H1 (cell line): ENCODE results near the gene CES3. TPM values are rescaled to one million over a fixed set of nuclear protein-coding genes. Genes with fewer than 3 reads are reported as not detected.

Experiments used
- CTCF ChIA-PET: fragments of 300-600 bp; sonication (Branson Sonifier 250); formaldehyde crosslinking; loops from one replicate; lab custom pipeline; 2021; ENCODE audit not compliant: partially characterized antibody; lab: Charles Lee
- POLR2A ChIA-PET: fragments of 300-600 bp; sonication (Branson Sonifier 250); formaldehyde crosslinking; loops from one replicate; lab custom pipeline; 2021; ENCODE audit warnings: inconsistent platforms; ENCODE audit not compliant: partially characterized antibody; lab: Charles Lee
- DNase-seq, 2 experiments: peaks; one replicate each; pipeline versions ENCODE4 v3.0.0 to v3.0.0-alpha.2; 2010 to 2022; ENCODE audit warnings: low spot score in 2 of 2, low read depth in 1 of 2, mixed read lengths in 1 of 2
- FAIRE-seq: peaks from 2 replicates; lab custom pipeline; 2011; peaks lifted over from hg19 to GRCh38; lab: Jason Lieb, UNC
- H2AFZ ChIP-seq: 2 replicates; pipeline ENCODE4 v1.8.1; 2012; ENCODE audit warnings: low read length, inconsistent platforms
- H2AK5ac ChIP-seq: 2 replicates; pipeline ENCODE4 v1.6.1; 2013; ENCODE audit warnings: low read depth, low read length
- H2BK120ac ChIP-seq: replicated peaks from 2 replicates; pipeline ENCODE3; 2013; ENCODE audit warnings: low read depth, low read length, inconsistent platforms
- H2BK12ac ChIP-seq: 2 replicates; pipeline ENCODE4 v1.6.1; 2013; ENCODE audit warnings: low read depth, low read length
- H2BK15ac ChIP-seq: 2 replicates; pipeline ENCODE4 v1.6.1; 2013; ENCODE audit warnings: low read length
- H2BK20ac ChIP-seq: 2 replicates; pipeline ENCODE4 v1.6.1; 2013; ENCODE audit warnings: low read length
- H2BK5ac ChIP-seq: 2 replicates; pipeline ENCODE4 v1.6.1; 2013; ENCODE audit warnings: low read depth, low read length
- H3K14ac ChIP-seq: 2 replicates; pipeline ENCODE4 v1.6.1; 2013; ENCODE audit warnings: inconsistent platforms; ENCODE audit not compliant: insufficient read length
- H3K18ac ChIP-seq: 2 replicates; pipeline ENCODE4 v1.6.1; 2013; ENCODE audit warnings: low read length; ENCODE audit errors: extremely low read depth
- H3K23ac ChIP-seq: 2 replicates; pipeline ENCODE4 v1.6.1; 2013; ENCODE audit warnings: inconsistent platforms; ENCODE audit not compliant: insufficient read length
- H3K23me2 ChIP-seq: 2 replicates; pipeline ENCODE4 v1.6.1; 2013; ENCODE audit warnings: low read depth, low read length
- H3K27ac ChIP-seq: 2 replicates; pipeline ENCODE4 v1.6.1; 2011; ENCODE audit warnings: low read depth, low read length, inconsistent platforms
- H3K27me3 ChIP-seq, 4 experiments: replicated peaks in 1 of 4; 1 replicate in 1 of 4; 2 replicates in 3 of 4; pipeline versions ENCODE4 v1.6.1 to v1.8.1; 2011 to 2013; ENCODE audit warnings: low read length in 3 of 4, mild to moderate bottlenecking in 3 of 4, inconsistent platforms in 2 of 4, mixed read lengths in 2 of 4, moderate library complexity in 1 of 4; ENCODE audit not compliant: control insufficient read depth in 3 of 4, insufficient read depth in 3 of 4; ENCODE audit errors: extremely low read depth in 1 of 4
- H3K36me3 ChIP-seq, 4 experiments: 2 replicates each; pipeline versions ENCODE4 v1.6.1 to v1.8.1; 2011 to 2013; ENCODE audit warnings: mild to moderate bottlenecking in 4 of 4, low read length in 3 of 4, moderate library complexity in 2 of 4, control low read depth in 1 of 4, inconsistent platforms in 1 of 4; ENCODE audit not compliant: insufficient read depth in 4 of 4, control insufficient read depth in 2 of 4
- H3K4ac ChIP-seq: replicated peaks from 2 replicates; pipeline ENCODE3; 2013; ENCODE audit warnings: low read length, low read depth, mixed read lengths, inconsistent platforms; ENCODE audit not compliant: insufficient read length
- H3K4me1 ChIP-seq, 4 experiments: replicated peaks in 1 of 4; 1 replicate in 1 of 4; 2 replicates in 3 of 4; pipeline versions ENCODE4 v1.6.1 to v1.8.1; 2011 to 2013; ENCODE audit warnings: low read length in 3 of 4, inconsistent platforms in 2 of 4, mixed read lengths in 1 of 4; ENCODE audit not compliant: insufficient read depth in 4 of 4, control insufficient read depth in 3 of 4
- H3K4me2 ChIP-seq, 2 experiments: 2 replicates each; pipeline versions ENCODE4 v1.6.1 to v1.8.1; 2011 to 2013; ENCODE audit warnings: low read depth in 2 of 2, low read length in 2 of 2, control low read depth in 1 of 2, inconsistent platforms in 1 of 2, mild to moderate bottlenecking in 1 of 2; ENCODE audit not compliant: insufficient read depth in 1 of 2
- H3K4me3 ChIP-seq, 4 experiments: fragments of 200-600, 300-600 bp in 1 of 4; sonication (generic), shearing (Covaris generic), sonication (Bioruptor Twin) in 1 of 4; 2 replicates each; pipeline versions ENCODE4 v1.5.1 to v1.8.1; 2011 to 2016; ENCODE audit warnings: low read length in 4 of 4, low read depth in 3 of 4, control low read depth in 2 of 4, inconsistent platforms in 2 of 4, mild to moderate bottlenecking in 2 of 4, mixed read lengths in 1 of 4, moderate library complexity in 1 of 4; ENCODE audit not compliant: insufficient read depth in 2 of 4; ENCODE audit errors: extremely low read depth in 1 of 4
- H3K56ac ChIP-seq: replicated peaks from 2 replicates; pipeline ENCODE3; 2013; ENCODE audit warnings: low read depth, mild to moderate bottlenecking, mixed read lengths, low read length, inconsistent platforms; ENCODE audit not compliant: insufficient read length
- H3K79me1 ChIP-seq: 2 replicates; pipeline ENCODE4 v1.6.1; 2013; ENCODE audit warnings: low read depth, low read length, control low read depth
- H3K79me2 ChIP-seq, 2 experiments: 2 replicates each; pipeline versions ENCODE4 v1.6.1 to v1.8.1; 2012 to 2013; ENCODE audit warnings: low read length in 2 of 2, mild to moderate bottlenecking in 2 of 2, inconsistent platforms in 1 of 2; ENCODE audit not compliant: insufficient read depth in 2 of 2, control insufficient read depth in 1 of 2
- H3K9ac ChIP-seq, 4 experiments: replicated peaks in 1 of 4; 1 replicate in 1 of 4; 2 replicates in 3 of 4; pipeline versions ENCODE4 v1.6.1 to v1.8.1; 2011 to 2013; ENCODE audit warnings: low read depth in 3 of 4, low read length in 3 of 4, control low read depth in 2 of 4, mild to moderate bottlenecking in 2 of 4, moderate library complexity in 2 of 4, inconsistent platforms in 1 of 4; ENCODE audit errors: extremely low read depth in 1 of 4
- H3K9me3 ChIP-seq, 2 experiments: 2 replicates each; pipeline versions ENCODE4 v1.6.1 to v1.8.1; 2012 to 2013; ENCODE audit warnings: mild to moderate bottlenecking in 2 of 2, moderate library complexity in 2 of 2, control low read depth in 1 of 2, inconsistent platforms in 1 of 2, low read depth in 1 of 2, low read length in 1 of 2, mixed read lengths in 1 of 2; ENCODE audit not compliant: insufficient read depth in 2 of 2
- H4K20me1 ChIP-seq, 2 experiments: replicated peaks in 1 of 2; 2 replicates each; pipeline versions ENCODE3 to v1.8.1; 2011 to 2013; ENCODE audit warnings: inconsistent platforms in 2 of 2, low read length in 2 of 2, mild to moderate bottlenecking in 1 of 2; ENCODE audit not compliant: insufficient read depth in 2 of 2, control insufficient read depth in 1 of 2
- H4K5ac ChIP-seq: 2 replicates; pipeline ENCODE4 v1.6.1; 2013; ENCODE audit warnings: low read length, low read depth, mixed read lengths, inconsistent platforms; ENCODE audit not compliant: insufficient read length
- H4K8ac ChIP-seq: 2 replicates; pipeline ENCODE4 v1.8.0; 2013; ENCODE audit warnings: mild to moderate bottlenecking, moderate library complexity, low read length, inconsistent platforms; ENCODE audit not compliant: insufficient read depth; ENCODE audit errors: extremely low read depth
- H4K91ac ChIP-seq: replicated peaks from 2 replicates; pipeline ENCODE3; 2013; ENCODE audit warnings: low read length, mixed read lengths, inconsistent platforms; ENCODE audit not compliant: insufficient read length
- BACH1 ChIP-seq: IDR thresholded peaks from 2 replicates; pipeline ENCODE4 v1.6.1; 2012; ENCODE audit warnings: low read length, improper control_type of control experiment
- CBX5 ChIP-seq: fragments of 300-800, 300-1000 bp; sonication (generic); IDR thresholded peaks from 2 replicates; pipeline ENCODE4 v1.7.1; 2016; ENCODE audit warnings: antibody characterized with exemption, low read length, low read depth
- GABPA ChIP-seq: IDR thresholded peaks from 2 replicates; pipeline ENCODE4 v1.6.1; 2011; ENCODE audit warnings: mild to moderate bottlenecking, low read length, moderate library complexity, borderline replicate concordance; ENCODE audit not compliant: insufficient read depth
- RNF2 ChIP-seq: fragments of 200-900, 300-1000 bp; sonication (generic); IDR thresholded peaks from 2 replicates; pipeline ENCODE4 v1.7.1; 2016; ENCODE audit warnings: borderline replicate concordance, low read depth, mild to moderate bottlenecking, antibody characterized with exemption, low read length; ENCODE audit not compliant: poor library complexity, severe bottlenecking; ENCODE audit errors: missing control alignments
- SUZ12 ChIP-seq: fragments of 200-600 bp; sonication (generic); IDR thresholded peaks from 2 replicates; pipeline ENCODE4 v1.6.1; 2012; ENCODE audit warnings: mild to moderate bottlenecking, inconsistent platforms, low read length, moderate library complexity, mixed read lengths
- WGBS, 2 experiments: shearing (Covaris generic) in 1 of 2; methylation state at CpG; one replicate each; pipeline versions ENCODE4 v1.1.6 to v1.1.7; 2013 to 2015; ENCODE audit warnings: low lambda C conversion rate in 2 of 2, mixed read lengths in 2 of 2, inconsistent platforms in 1 of 2, low coverage in 1 of 2, missing lambda C conversion rate in 1 of 2; ENCODE audit not compliant: insufficient replicate concordance in 2 of 2, insufficient coverage in 1 of 2, insufficient read length in 1 of 2; ENCODE audit errors: extremely low coverage in 1 of 2, missing lambda C conversion rate in 1 of 2; 5-methylcytosine and 5-hydroxymethylcytosine counted together
- polyA plus RNA-seq, 7 experiments: library from polyadenylated mRNA; depleted of rRNA in 3 of 7; stranded (reverse) in 5 of 7; unstranded in 2 of 7; fragments of >200 nt in 5 of 7; fragments of 200-250 nt in 2 of 7; gene quantifications; 1 replicate in 5 of 7; 2 replicates in 1 of 7; 4 replicates in 1 of 7; pipeline versions ENCODE4 v1.2.1 to v1.2.3, GENCODE V29; 2011 to 2013; ENCODE audit warnings: missing spikeins in 2 of 7, mixed read lengths in 2 of 7
- total RNA-seq: library from RNA; stranded (reverse); fragmentation: NEBNext Ultra II Directional; extraction: Animal tissue kit (Norgen Biotek cat#: 25700); gene quantifications from 2 replicates; pipeline ENCODE4 v1.2.1, GENCODE V29; 2021

CES3 gene
- total and polyA plus RNA-seq, 2 of the 8 experiments (the other 6 are each of a cell fraction or from before 2014, with no cell fraction given) = 1.6 to 2.2 TPM

DNA sequence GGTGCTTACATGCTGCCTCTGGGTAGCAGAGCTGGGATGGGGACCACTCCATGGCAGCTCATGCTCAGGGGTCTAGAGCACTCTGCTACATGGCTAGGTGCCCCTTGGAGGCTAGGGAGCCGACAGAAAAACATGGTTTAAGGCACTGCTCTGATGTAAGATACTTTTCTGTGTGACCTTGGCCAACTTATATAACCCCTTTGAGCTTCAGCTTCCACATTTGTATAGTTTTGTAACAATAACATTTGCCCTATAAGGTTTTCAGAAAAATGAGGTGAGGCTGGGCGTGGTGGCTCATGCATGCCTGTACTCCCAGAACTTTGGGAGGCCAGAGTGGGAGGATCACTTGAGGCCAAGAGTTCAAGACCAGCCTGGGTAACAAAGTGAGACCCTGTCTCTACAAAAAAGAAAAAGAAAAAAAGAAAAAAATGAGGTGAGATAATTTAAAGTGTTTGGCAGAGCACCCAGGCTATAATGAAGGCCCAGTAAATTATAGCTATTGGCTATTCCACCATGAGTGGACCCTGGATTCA is 30.5 kb downstream of the CES3 start:
- H2BK20ac ChIP-seq = no peak overlapping the region
- H3K56ac ChIP-seq = no peak overlapping the region
- DNase-seq = no peak
- H3K18ac ChIP-seq = no peak overlapping the region
- FAIRE-seq = no peak
- H3K14ac ChIP-seq = no peak overlapping the region
- H2BK5ac ChIP-seq = no peak overlapping the region
- H4K20me1 ChIP-seq = no peaks in the 10 kb centered on the region
- no peaks in the 10 kb centered on the region for H3K23me2 ChIP-seq
- H2AFZ ChIP-seq = no peak overlapping the region
- no peaks in the 10 kb centered on the region for H3K79me2 ChIP-seq
- CTCF ChIA-PET = interaction anchor here (0.5 to 6.0 kb wide), 19 partner anchors 8 to 183 kb away, joined by 3 to 49 read pairs (median 5); partner anchors contain the start of gene CES3
- no peak overlapping the region for H3K4ac ChIP-seq
- no peak overlapping the region for H2AK5ac ChIP-seq
- H2BK12ac ChIP-seq = no peak overlapping the region
- H3K9ac ChIP-seq = no peak overlapping the region
- TF ChIP-seq RNF2 (no peak), BACH1 (no peak), CBX5 (no peak), SUZ12 (no peak), GABPA (no peak)
- TF ChIP-seq, all 59 proteins: peak for 0
- Histone ChIP-seq H3K4me1 (no peaks in the 10 kb centered on the region), H3K4me2 (no peak overlapping the region), H2BK15ac (no peak overlapping the region), H3K4me3 (no peak overlapping the region), H4K8ac (no peak overlapping the region), H3K27me3 (peaks cover 0 to 3% (median 2%) of the 10 kb centered on the region in 4 experiments; a peak in 3 of 7 replicates), H3K27ac (no peak overlapping the region), H3K79me1 (no peaks in the 10 kb centered on the region), H3K36me3 (no peaks in the 10 kb centered on the region), H4K91ac (no peak overlapping the region), H2BK120ac (no peak overlapping the region), H3K23ac (no peak overlapping the region), H3K9me3 (no peaks in the 10 kb centered on the region), H4K5ac (no peak overlapping the region)
- POLR2A ChIA-PET = no interaction called here
- 71% methylated on average over 2 of the region's 2 CpGs; no CpG with 5 or more reads in 1 of the 2 experiments for WGBS, 2 experiments
